SK-N-SH (cell line): Measurements from ENCODE around the gene TCF19. TPM values are rescaled to one million over a fixed set of nuclear protein-coding genes. Genes with fewer than 3 reads are reported as not detected.

Experiments
- CTCF ChIA-PET: fragments of 300-600, 350-600 bp; formaldehyde crosslinking; extraction: SDS; loops from one replicate; lab custom pipeline; 2021; lab: Yijun Ruan, JAX
- POLR2A ChIA-PET: fragments of 350-600 bp; sonication (Branson Sonifier 250); formaldehyde crosslinking; extraction: SDS; loops from one replicate; lab custom pipeline; 2020; ENCODE audit warnings: antibody characterized with exemption, inconsistent platforms; lab: Yijun Ruan, JAX
- DNase-seq: peaks from one replicate; pipeline ENCODE4 v3.0.0; 2012
- H2AFZ ChIP-seq: fragments of 200-600 bp; sonication (generic); 2 replicates; pipeline ENCODE4 v1.8.1; 2016; ENCODE audit warnings: antibody characterized with exemption, mild to moderate bottlenecking, low read depth
- H3F3A ChIP-seq: fragments of 200-600 bp; sonication (generic); replicated peaks from 2 replicates; pipeline ENCODE3; 2016; ENCODE audit warnings: antibody characterized with exemption, mild to moderate bottlenecking; ENCODE audit not compliant: insufficient read depth
- H3K27ac ChIP-seq, 2 experiments: fragments of 200-500 bp in 1 of 2; fragments of 200-600 bp in 1 of 2; sonication (Bioruptor generic) in 1 of 2; sonication (generic), shearing (Covaris generic) in 1 of 2; 2 replicates each; pipeline versions ENCODE4 v1.5.1 to v1.6.1; 2014 to 2016; ENCODE audit warnings: low read depth in 2 of 2, inconsistent platforms in 1 of 2, low read length in 1 of 2, mild to moderate bottlenecking in 1 of 2, mixed read lengths in 1 of 2
- H3K27me3 ChIP-seq: fragments of 200-600 bp; sonication (generic), shearing (Covaris generic); 2 replicates; pipeline ENCODE4 v1.6.1; 2016; ENCODE audit warnings: mixed run types; ENCODE audit not compliant: insufficient read depth
- H3K36me3 ChIP-seq, 2 experiments: fragments of 200-500 bp in 1 of 2; fragments of 200-600 bp in 1 of 2; sonication (Bioruptor generic) in 1 of 2; sonication (generic) in 1 of 2; replicated peaks in 1 of 2; 2 replicates each; pipeline versions ENCODE3 to v1.5.1; 2014 to 2016; ENCODE audit warnings: low read length in 1 of 2, mild to moderate bottlenecking in 1 of 2; ENCODE audit not compliant: insufficient read depth in 2 of 2, control insufficient read depth in 1 of 2
- H3K4me1 ChIP-seq, 2 experiments: fragments of 200-500 bp in 1 of 2; fragments of 200-600 bp in 1 of 2; sonication (Bioruptor generic) in 1 of 2; sonication (generic), shearing (Covaris generic) in 1 of 2; 2 replicates each; pipeline versions ENCODE4 v1.5.1 to v1.6.1; 2014 to 2016; ENCODE audit warnings: low read depth in 1 of 2, low read length in 1 of 2, mixed run types in 1 of 2; ENCODE audit not compliant: insufficient read depth in 2 of 2, control insufficient read depth in 1 of 2
- H3K4me2 ChIP-seq: fragments of 200-600 bp; sonication (generic), shearing (Covaris generic); 2 replicates; pipeline ENCODE4 v1.6.1; 2017; ENCODE audit warnings: mixed run types
- H3K4me3 ChIP-seq, 2 experiments: fragments of 200-500 bp in 1 of 2; fragments of 200-600 bp in 1 of 2; sonication (Bioruptor generic) in 1 of 2; sonication (generic), shearing (Covaris generic) in 1 of 2; 2 replicates each; pipeline versions ENCODE4 v1.5.1 to v1.8.1; 2014 to 2016; ENCODE audit warnings: low read depth in 2 of 2, inconsistent platforms in 1 of 2, low read length in 1 of 2, mild to moderate bottlenecking in 1 of 2, mixed read lengths in 1 of 2, moderate library complexity in 1 of 2
- H3K79me2 ChIP-seq: fragments of 200-600 bp; sonication (generic); 2 replicates; pipeline ENCODE4 v1.8.1; 2017; ENCODE audit warnings: mild to moderate bottlenecking; ENCODE audit not compliant: insufficient read depth
- H3K9ac ChIP-seq: fragments of 200-600 bp; sonication (generic); 2 replicates; pipeline ENCODE4 v1.6.1; 2017; ENCODE audit warnings: mixed run types
- H3K9me2 ChIP-seq: fragments of 200-600 bp; sonication (generic); 2 replicates; pipeline ENCODE4 v1.6.1; 2017; ENCODE audit warnings: mixed run types
- H3K9me3 ChIP-seq: fragments of 200-600 bp; sonication (generic); 2 replicates; pipeline ENCODE4 v1.6.1; 2017; ENCODE audit warnings: mixed run types, mild to moderate bottlenecking, moderate library complexity
- H4K20me1 ChIP-seq: fragments of 200-600 bp; sonication (generic); 2 replicates; pipeline ENCODE4 v1.6.1; 2017; ENCODE audit warnings: mild to moderate bottlenecking, mixed run types; ENCODE audit not compliant: insufficient read depth
- CHD2 ChIP-seq: fragments of 150-350 bp; IDR thresholded peaks from 2 replicates; pipeline ENCODE4 v1.6.1; 2018; ENCODE audit warnings: low read length; ENCODE audit not compliant: partially characterized antibody
- CTCF ChIP-seq: fragments of 200-600 bp; sonication (generic); IDR thresholded peaks from 2 replicates; pipeline ENCODE4 v1.6.1; 2017; ENCODE audit warnings: antibody characterized with exemption, mild to moderate bottlenecking, moderate library complexity
- ELF1 ChIP-seq: IDR thresholded peaks from 2 replicates; pipeline ENCODE4 v1.4.0; 2012
- EP300 ChIP-seq, 2 experiments: IDR thresholded peaks; 2 replicates each; pipeline versions ENCODE4 v1.4.0 to v1.6.1; 2012; ENCODE audit warnings: borderline replicate concordance in 1 of 2, low read depth in 1 of 2, low read length in 1 of 2
- FOSL2 ChIP-seq: IDR thresholded peaks from 2 replicates; pipeline ENCODE4 v1.4.0; 2012; ENCODE audit warnings: low read depth, mild to moderate bottlenecking, moderate library complexity, borderline replicate concordance
- FOXJ3 ChIP-seq: sonication (generic); formaldehyde crosslinking; IDR thresholded peaks from 2 replicates; pipeline ENCODE4 v1.5.1; 2020; ENCODE audit warnings: mild to moderate bottlenecking, missing genetic modification reagents
- GABPA ChIP-seq: IDR thresholded peaks from 2 replicates; pipeline ENCODE4 v1.4.0; 2012; ENCODE audit warnings: low read depth, mild to moderate bottlenecking
- IRF3 ChIP-seq: fragments of 150-350 bp; IDR thresholded peaks from 2 replicates; pipeline ENCODE4 v1.6.1; 2016; ENCODE audit warnings: mild to moderate bottlenecking, low read depth, low read length
- MEF2A ChIP-seq: IDR thresholded peaks from 2 replicates; pipeline ENCODE4 v1.4.0; 2012; ENCODE audit warnings: low read depth, borderline replicate concordance
- NRF1 ChIP-seq: IDR thresholded peaks from 2 replicates; pipeline ENCODE4 v1.6.1; 2012; ENCODE audit warnings: low read depth, mild to moderate bottlenecking, low read length
- RCOR1 ChIP-seq: fragments of 150-350 bp; IDR thresholded peaks from 2 replicates; pipeline ENCODE4 v1.6.1; 2017; ENCODE audit warnings: antibody characterized with exemption, low read length
- RFX5 ChIP-seq: IDR thresholded peaks from 2 replicates; pipeline ENCODE4 v1.6.1; 2012; ENCODE audit warnings: mild to moderate bottlenecking, improper control_type of control experiment, low read length
- SIN3A ChIP-seq: IDR thresholded peaks from 2 replicates; pipeline ENCODE4 v1.6.1; 2012; ENCODE audit warnings: low read depth, mild to moderate bottlenecking, low read length, moderate library complexity, borderline replicate concordance
- SMC3 ChIP-seq: IDR thresholded peaks from 2 replicates; pipeline ENCODE4 v1.6.1; 2012; ENCODE audit warnings: low read depth, low read length, improper control_type of control experiment
- TEAD4 ChIP-seq: IDR thresholded peaks from 2 replicates; pipeline ENCODE4 v1.4.0; 2012; ENCODE audit warnings: mild to moderate bottlenecking, borderline replicate concordance; ENCODE audit not compliant: insufficient read depth
- USF2 ChIP-seq: fragments of 150-350 bp; IDR thresholded peaks from 2 replicates; pipeline ENCODE4 v1.6.1; 2017; ENCODE audit warnings: antibody characterized with exemption, low read length, low read depth, borderline replicate concordance
- ZBTB33 ChIP-seq: IDR thresholded peaks from 2 replicates; pipeline ENCODE4 v1.4.0; 2012; ENCODE audit warnings: low read depth, borderline replicate concordance
- WGBS: methylation state at CpG from one replicate; pipeline ENCODE4 v1.1.6; 2017; ENCODE audit warnings: low lambda C conversion rate; 5-methylcytosine and 5-hydroxymethylcytosine counted together
- polyA plus RNA-seq, 3 experiments: library from polyadenylated mRNA; depleted of rRNA; stranded (reverse); fragments of >200 nt; gene quantifications; 2 replicates each; pipeline ENCODE4 v1.2.3, GENCODE V29; 2012

The TCF19 gene
- polyA plus RNA-seq, 1 of the 3 experiments (the other 2 are of a cell fraction), result 9.3 TPM

GRCh38 chr6:31171931-31172905 lies 13.8 kb downstream of the TCF19 start:
- Histone ChIP-seq H3F3A (no peaks in the 10 kb centered on the region), H3K79me2 (no peaks in the 10 kb centered on the region), H2AFZ (no peak overlapping the region), H3K4me1 (no peaks in the 10 kb centered on the region), H3K9ac (no peak overlapping the region), H3K9me2 (no peaks in the 10 kb centered on the region), H3K4me3 (no peak overlapping the region), H3K4me2 (no peak overlapping the region), H3K27me3 (no peaks in the 10 kb centered on the region), H3K9me3 (no peaks in the 10 kb centered on the region), H3K27ac (no peak overlapping the region), H4K20me1 (no peaks in the 10 kb centered on the region), H3K36me3 (no peaks in the 10 kb centered on the region)
- WGBS, result 73% methylated on average over 7 of the region's 16 CpGs
- CTCF ChIA-PET, result interaction anchor here (0.9 to 2.3 kb wide), 2 partner anchors 20 to 114 kb away, joined by 3 to 10 read pairs; no protein-coding TSS in a partner anchor
- DNase-seq, result no peak
- TF ChIP-seq CTCF (no peak), SIN3A (no peak), SMC3 (no peak), EP300 (IDR thresholded peaks at IDR 0.05; ENCODE audit: borderline replicate concordance in 1 of 2, low read depth in 1 of 2, low read length in 1 of 2) (no peak), RFX5 (no peak), GABPA (no peak), USF2 (no peak), ELF1 (no peak)
- POLR2A ChIA-PET, result no interaction called here

- DNase-seq, result no peak
- no peak overlapping the region for H3K9ac ChIP-seq
- no peaks in the 10 kb centered on the region for H3K36me3 ChIP-seq
- no peaks in the 10 kb centered on the region for H3K9me2 ChIP-seq
- ChIA-PET CTCF (interaction anchor here (2.3 kb wide), 1 partner anchor 19 kb away, joined by 10 read pairs; no protein-coding TSS in a partner anchor), POLR2A (no interaction called here)
- no peak overlapping the region for H3K27ac ChIP-seq
- H4K20me1 ChIP-seq, result no peaks in the 10 kb centered on the region
- H2AFZ ChIP-seq, result no peak overlapping the region
- H3K27me3 ChIP-seq, result no peaks in the 10 kb centered on the region
- TF ChIP-seq TEAD4, result no peak
- TF ChIP-seq NRF1, result no peak
- TF ChIP-seq IRF3, result no peak
- no peak for TF ChIP-seq SIN3A
- no peak for TF ChIP-seq FOSL2
- TF ChIP-seq SMC3, result no peak
- no peak for TF ChIP-seq FOXJ3
- TF ChIP-seq MEF2A, result no peak
- no peak for TF ChIP-seq RCOR1
- no peak for TF ChIP-seq ZBTB33
- no peak for TF ChIP-seq CHD2
- no peak for TF ChIP-seq USF2
- H3F3A ChIP-seq, result no peaks in the 10 kb centered on the region
- no peak overlapping the region for H3K4me2 ChIP-seq
- H3K79me2 ChIP-seq, result no peaks in the 10 kb centered on the region
- no peak overlapping the region for H3K4me3 ChIP-seq
- H3K4me1 ChIP-seq, result no peaks in the 10 kb centered on the region
- WGBS, result 91% methylated on average over 4 of the region's 5 CpGs
- no peaks in the 10 kb centered on the region for H3K9me3 ChIP-seq
Measured at GRCh38 chr6:31172973-31173384, 14.6 kb downstream of the TCF19 start.
